Suprapubic skin (tissue), 4 donors: Measurements from ENCODE around the gene CARD14. TPM values are rescaled to one million over a fixed set of nuclear protein-coding genes. Genes with fewer than 3 reads are reported as not detected.

Experiments used
- DNase-seq, 2 donors: peaks; one replicate each; pipeline ENCODE4 v3.0.0-alpha.2; 2019; ENCODE audit warnings: low spot score in 2 of 2
- H3K27ac ChIP-seq: fragments of 200-600 bp; sonication (generic); one replicate; pipeline ENCODE4 v1.5.1; 2019
- H3K27me3 ChIP-seq: fragments of 200-600 bp; sonication (generic); one replicate; pipeline ENCODE4 v1.5.1; 2019
- H3K36me3 ChIP-seq: fragments of 200-600 bp; sonication (generic); one replicate; pipeline ENCODE4 v1.5.1; 2019
- H3K4me1 ChIP-seq: fragments of 200-600 bp; sonication (generic); one replicate; pipeline ENCODE4 v1.5.1; 2019
- H3K4me3 ChIP-seq: fragments of 200-600 bp; sonication (generic); one replicate; pipeline ENCODE4 v1.5.1; 2019; ENCODE audit warnings: mild to moderate bottlenecking
- H3K9me3 ChIP-seq: fragments of 200-600 bp; sonication (generic); one replicate; pipeline ENCODE4 v1.5.1; 2019
- EP300 ChIP-seq: sonication (generic); formaldehyde crosslinking; IDR thresholded peaks from one replicate; pipeline ENCODE4 v1.6.1; 2017; ENCODE audit warnings: antibody characterized with exemption
- POLR2A ChIP-seq, 2 donors: fragments of 450-650 bp; IDR thresholded peaks; one replicate each; pipeline ENCODE4 v1.6.1; 2017; ENCODE audit warnings: antibody characterized with exemption in 2 of 2, mild to moderate bottlenecking in 2 of 2, moderate library complexity in 2 of 2
- POLR2AphosphoS5 ChIP-seq, 3 donors: sonication (generic); formaldehyde crosslinking; IDR thresholded peaks; one replicate each; pipeline ENCODE4 v1.6.1; 2017; ENCODE audit warnings: antibody characterized with exemption in 3 of 3
- WGBS: methylation state at CpG from one replicate; pipeline ENCODE4 v1.1.5; 2018; 5-methylcytosine and 5-hydroxymethylcytosine counted together
- total RNA-seq, 4 donors: library from RNA; depleted of rRNA; stranded (reverse); fragments of >200 nt; gene quantifications; one replicate each; pipeline ENCODE4 v1.1.0, GENCODE V29; 2016
- TF ChIP-seq, protein P1 (sequence below), 2 donors: fragments of 200-600 bp in 1 of 2; fragments of 450-650 bp in 1 of 2; sonication (generic) in 1 of 2; IDR thresholded peaks; one replicate each; pipeline ENCODE4 v1.5.1; 2016 to 2019; ENCODE audit warnings: antibody characterized with exemption in 2 of 2, mild to moderate bottlenecking in 1 of 2, moderate library complexity in 1 of 2

The CARD14 gene
- total RNA-seq, 4 donors from 2014 or later = 32.1 to 92.5 (median 45.3) TPM

- no peaks in the 10 kb centered on the region for H3K27me3 ChIP-seq
- no peak overlapping the region for H3K4me3 ChIP-seq
- H3K9me3 ChIP-seq = no peaks in the 10 kb centered on the region
- H3K27ac ChIP-seq = no peak overlapping the region
- peaks cover 11% of the 10 kb centered on the region for H3K4me1 ChIP-seq
- H3K36me3 ChIP-seq = peaks cover 28% of the 10 kb centered on the region
- WGBS = 82% methylated on average over 5 of the region's 6 CpGs
- TF ChIP-seq POLR2AphosphoS5 (IDR thresholded peaks at IDR 0.05) (no peak), POLR2A (IDR thresholded peaks at IDR 0.05) (no peak), EP300 (no peak)
- TF ChIP-seq, protein P1, sequence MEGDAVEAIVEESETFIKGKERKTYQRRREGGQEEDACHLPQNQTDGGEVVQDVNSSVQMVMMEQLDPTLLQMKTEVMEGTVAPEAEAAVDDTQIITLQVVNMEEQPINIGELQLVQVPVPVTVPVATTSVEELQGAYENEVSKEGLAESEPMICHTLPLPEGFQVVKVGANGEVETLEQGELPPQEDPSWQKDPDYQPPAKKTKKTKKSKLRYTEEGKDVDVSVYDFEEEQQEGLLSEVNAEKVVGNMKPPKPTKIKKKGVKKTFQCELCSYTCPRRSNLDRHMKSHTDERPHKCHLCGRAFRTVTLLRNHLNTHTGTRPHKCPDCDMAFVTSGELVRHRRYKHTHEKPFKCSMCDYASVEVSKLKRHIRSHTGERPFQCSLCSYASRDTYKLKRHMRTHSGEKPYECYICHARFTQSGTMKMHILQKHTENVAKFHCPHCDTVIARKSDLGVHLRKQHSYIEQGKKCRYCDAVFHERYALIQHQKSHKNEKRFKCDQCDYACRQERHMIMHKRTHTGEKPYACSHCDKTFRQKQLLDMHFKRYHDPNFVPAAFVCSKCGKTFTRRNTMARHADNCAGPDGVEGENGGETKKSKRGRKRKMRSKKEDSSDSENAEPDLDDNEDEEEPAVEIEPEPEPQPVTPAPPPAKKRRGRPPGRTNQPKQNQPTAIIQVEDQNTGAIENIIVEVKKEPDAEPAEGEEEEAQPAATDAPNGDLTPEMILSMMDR (IDR thresholded peaks at IDR 0.05) = no peak
- no peak for DNase-seq
Observed at GRCh38 chr17:80224683-80225082, 54.9 kb downstream of the CARD14 start.

GRCh38 chr17:80225230-80225629 lies 55.4 kb downstream of the CARD14 start:
- Histone ChIP-seq H3K27ac (no peak overlapping the region), H3K9me3 (no peaks in the 10 kb centered on the region), H3K4me3 (no peak overlapping the region), H3K36me3 (peaks cover 28% of the 10 kb centered on the region), H3K4me1 (peaks cover 11% of the 10 kb centered on the region), H3K27me3 (no peaks in the 10 kb centered on the region)
- TF ChIP-seq POLR2AphosphoS5 (IDR thresholded peaks at IDR 0.05) (no peak), EP300 (no peak), POLR2A (IDR thresholded peaks at IDR 0.05) (no peak)
- TF ChIP-seq, protein P1 (IDR thresholded peaks at IDR 0.05) = no peak
- no peak for DNase-seq
- WGBS = 89% methylated on average over 6 of the region's 6 CpGs

DNA sequence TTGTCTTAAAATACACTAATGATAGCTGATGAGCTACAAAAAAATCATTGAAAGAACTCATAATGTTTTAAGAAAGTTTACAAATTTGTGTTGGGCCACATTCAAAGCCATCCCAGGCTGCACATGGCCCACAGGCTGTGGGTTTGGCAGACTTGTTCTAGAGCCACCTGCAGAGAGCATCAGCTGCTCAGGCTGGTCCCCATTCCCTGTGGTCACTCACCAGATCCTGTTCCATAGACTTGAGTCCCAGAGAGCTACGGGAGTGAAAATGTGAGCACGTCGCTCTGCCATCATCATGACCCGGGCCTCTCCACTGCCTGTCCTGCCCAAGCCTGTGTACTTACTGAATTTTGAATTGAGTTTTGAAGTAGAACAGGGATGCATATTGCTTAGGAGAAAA lies 57.3 kb downstream of the CARD14 start:
- H3K27ac ChIP-seq = no peak overlapping the region
- peaks cover 37% of the 10 kb centered on the region for H3K36me3 ChIP-seq

GRCh38 chr17:80227666-80228065 lies 57.8 kb downstream of the CARD14 start:
- no peak overlapping the region for H3K27ac ChIP-seq
- no peaks in the 10 kb centered on the region for H3K27me3 ChIP-seq
- DNase-seq = no peak
- 94% methylated on average over 8 of the region's 11 CpGs for WGBS
- H3K4me3 ChIP-seq = no peak overlapping the region
- no peak for TF ChIP-seq EP300
- TF ChIP-seq POLR2AphosphoS5 (IDR thresholded peaks at IDR 0.05) = no peak
- no peak for TF ChIP-seq POLR2A (IDR thresholded peaks at IDR 0.05)
- TF ChIP-seq, protein P1 (IDR thresholded peaks at IDR 0.05) = no peak
- H3K36me3 ChIP-seq = peaks cover 42% of the 10 kb centered on the region
- no peaks in the 10 kb centered on the region for H3K4me1 ChIP-seq
- peaks cover 11% of the 10 kb centered on the region for H3K9me3 ChIP-seq

More for the DNA sequence above, 57.3 kb downstream of the CARD14 start:
- DNase-seq = no peak
- TF ChIP-seq, protein P1 (IDR thresholded peaks at IDR 0.05) = no peak
- TF ChIP-seq POLR2A (IDR thresholded peaks at IDR 0.05) (no peak), EP300 (no peak), POLR2AphosphoS5 (IDR thresholded peaks at IDR 0.05) (no peak)
- Histone ChIP-seq H3K27me3 (no peaks in the 10 kb centered on the region), H3K4me1 (no peaks in the 10 kb centered on the region), H3K9me3 (peaks cover 6% of the 10 kb centered on the region), H3K4me3 (no peak overlapping the region)
- WGBS = 90% methylated on average over 4 of the region's 4 CpGs

- Histone ChIP-seq H3K4me1 (no peaks in the 10 kb centered on the region), H3K36me3 (peaks cover 47% of the 10 kb centered on the region), H3K4me3 (no peak overlapping the region), H3K27ac (no peak overlapping the region), H3K9me3 (peaks cover 11% of the 10 kb centered on the region), H3K27me3 (no peaks in the 10 kb centered on the region)
- DNase-seq = no peak
- no peak for TF ChIP-seq POLR2AphosphoS5 (IDR thresholded peaks at IDR 0.05)
- 93% methylated on average over 11 of the region's 14 CpGs for WGBS
Observed at GRCh38 chr17:80228477-80228876, 58.6 kb downstream of the CARD14 start.

- Histone ChIP-seq H3K36me3 (peaks cover 53% of the 10 kb centered on the region), H3K9me3 (peaks cover 14% of the 10 kb centered on the region), H3K27me3 (no peaks in the 10 kb centered on the region), H3K4me1 (no peaks in the 10 kb centered on the region), H3K27ac (no peak overlapping the region), H3K4me3 (no peak overlapping the region)
- TF ChIP-seq POLR2A (IDR thresholded peaks at IDR 0.05) = no peak
- no peak for TF ChIP-seq POLR2AphosphoS5 (IDR thresholded peaks at IDR 0.05)
- TF ChIP-seq, protein P1 (IDR thresholded peaks at IDR 0.05) = no peak
- TF ChIP-seq EP300 = no peak
- no peak for DNase-seq
- 81% methylated on average over 4 of the region's 4 CpGs for WGBS
Observed at GRCh38 chr17:80229011-80229410, 59.2 kb downstream of the CARD14 start.
